Stomach (tissue), 9 donors: ENCODE results near the gene PFKP. TPM values are rescaled to one million over a fixed set of nuclear protein-coding genes. Genes with fewer than 3 reads are reported as not detected.

Experiments
- DNase-seq, 2 donors: peaks; one replicate each; pipeline versions ENCODE4 v3.0.0 to v3.0.0-alpha.2; 2013 to 2019
- H3K27ac ChIP-seq, 5 donors: fragments of 200-600 bp in 4 of 5; sonication (generic) in 4 of 5; one replicate each; pipeline ENCODE4 v1.5.1; 2013 to 2019; ENCODE audit warnings: mild to moderate bottlenecking in 1 of 5, moderate library complexity in 1 of 5
- H3K27me3 ChIP-seq, 3 donors: fragments of 200-600 bp; sonication (generic); one replicate each; pipeline ENCODE4 v1.5.1; 2017 to 2019; ENCODE audit warnings: mixed run types in 1 of 3
- H3K36me3 ChIP-seq, 4 donors: fragments of 200-600 bp; sonication (generic); 1 replicate in 3 of 4; 2 replicates in 1 of 4; pipeline ENCODE4 v1.5.1; 2016 to 2019
- H3K4me1 ChIP-seq, 4 donors: fragments of 200-600 bp; sonication (generic); one replicate each; pipeline ENCODE4 v1.5.1; 2016 to 2019
- H3K4me3 ChIP-seq, 4 donors: fragments of 200-600 bp; sonication (generic) in 3 of 4; one replicate each; pipeline ENCODE4 v1.5.1; 2016 to 2019; ENCODE audit warnings: mild to moderate bottlenecking in 1 of 4
- H3K9me3 ChIP-seq, 4 donors: fragments of 200-600 bp; sonication (generic); one replicate each; pipeline ENCODE4 v1.5.1; 2016 to 2019
- EP300 ChIP-seq: sonication (generic); formaldehyde crosslinking; IDR thresholded peaks from one replicate; pipeline ENCODE4 v1.6.1; 2017; ENCODE audit warnings: antibody characterized with exemption
- POLR2A ChIP-seq, 4 donors: fragments of 450-650 bp; IDR thresholded peaks; one replicate each; pipeline ENCODE4 v1.6.1; 2016; ENCODE audit warnings: antibody characterized with exemption in 4 of 4, control low read depth in 2 of 4, mild to moderate bottlenecking in 1 of 4, moderate library complexity in 1 of 4
- POLR2AphosphoS5 ChIP-seq, 3 donors: sonication (generic); formaldehyde crosslinking; IDR thresholded peaks; one replicate each; pipeline ENCODE4 v1.6.1; 2016; ENCODE audit warnings: antibody characterized with exemption in 3 of 3
- WGBS, 5 donors: extraction: QIAGEN DNeasy Blood & Tissue Kit in 3 of 5; methylation state at CpG; one replicate each; pipeline versions ENCODE4 v1.1.5 to v1.1.7; 2013 to 2018; 5-methylcytosine and 5-hydroxymethylcytosine counted together
- intact Hi-C: fragments of 100-400 bp; cut with DNase I; formaldehyde crosslinking; loops from one replicate; pipeline ENCODE4 v1.15.1; 2023; ENCODE audit warnings: low total_unique reads
- polyA plus RNA-seq, 3 donors: library from polyadenylated mRNA; stranded (reverse); fragments of 200-250 nt; gene quantifications; one replicate each; pipeline ENCODE4 v1.2.3, GENCODE V29; 2013
- total RNA-seq, 5 donors: library from RNA; depleted of rRNA; stranded (reverse); fragments of >200 nt; gene quantifications; one replicate each; pipeline versions ENCODE4 v1.1.0 to v1.2.3, GENCODE V29; 2014 to 2016
- TF ChIP-seq, protein P1 (sequence below), 7 experiments: fragments of 450-650 bp in 4 of 7; fragments of 200-600 bp in 3 of 7; sonication (generic) in 3 of 7; IDR thresholded peaks; one replicate each; pipeline ENCODE4 v1.5.1; 2016 to 2019; ENCODE audit warnings: antibody characterized with exemption in 7 of 7, control low read depth in 2 of 7, mild to moderate bottlenecking in 1 of 7
- donor health status: healthy with polysubstance abuse.
- donor health status: Bipolar disorder and iron deficiency.
- donor health status: healthy.

Gene PFKP
- total and polyA plus RNA-seq, 8 donors: 11.2 to 155 (median 29.4) TPM

- intact Hi-C loops: no loop called here
- Histone ChIP-seq H3K9me3 (peaks cover 0 to 8% (median 2%) of the 10 kb centered on the region in 4 donors), H3K4me1 (peaks cover 0 to 9% (median 6%) of the 10 kb centered on the region in 4 donors), H3K27ac (no peak overlapping the region), H3K4me3 (no peak overlapping the region), H3K36me3 (peaks cover 36 to 93% (median 80%) of the 10 kb centered on the region in 4 donors), H3K27me3 (no peaks in the 10 kb centered on the region)
- no peak for TF ChIP-seq EP300
- no peak for TF ChIP-seq POLR2A (IDR thresholded peaks at IDR 0.05)
- TF ChIP-seq, protein P1, sequence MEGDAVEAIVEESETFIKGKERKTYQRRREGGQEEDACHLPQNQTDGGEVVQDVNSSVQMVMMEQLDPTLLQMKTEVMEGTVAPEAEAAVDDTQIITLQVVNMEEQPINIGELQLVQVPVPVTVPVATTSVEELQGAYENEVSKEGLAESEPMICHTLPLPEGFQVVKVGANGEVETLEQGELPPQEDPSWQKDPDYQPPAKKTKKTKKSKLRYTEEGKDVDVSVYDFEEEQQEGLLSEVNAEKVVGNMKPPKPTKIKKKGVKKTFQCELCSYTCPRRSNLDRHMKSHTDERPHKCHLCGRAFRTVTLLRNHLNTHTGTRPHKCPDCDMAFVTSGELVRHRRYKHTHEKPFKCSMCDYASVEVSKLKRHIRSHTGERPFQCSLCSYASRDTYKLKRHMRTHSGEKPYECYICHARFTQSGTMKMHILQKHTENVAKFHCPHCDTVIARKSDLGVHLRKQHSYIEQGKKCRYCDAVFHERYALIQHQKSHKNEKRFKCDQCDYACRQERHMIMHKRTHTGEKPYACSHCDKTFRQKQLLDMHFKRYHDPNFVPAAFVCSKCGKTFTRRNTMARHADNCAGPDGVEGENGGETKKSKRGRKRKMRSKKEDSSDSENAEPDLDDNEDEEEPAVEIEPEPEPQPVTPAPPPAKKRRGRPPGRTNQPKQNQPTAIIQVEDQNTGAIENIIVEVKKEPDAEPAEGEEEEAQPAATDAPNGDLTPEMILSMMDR (IDR thresholded peaks at IDR 0.05): no peak
- no peak for TF ChIP-seq POLR2AphosphoS5 (IDR thresholded peaks at IDR 0.05)
- no peak for DNase-seq
- whole genome bisulfite sequencing, 5 donors: 89 to 94% (median 93%) methylated on average over 22 of the region's 22 CpGs
Measured at GRCh38 chr10:3132036-3133025, 65.0 kb downstream of the PFKP start.

GRCh38 chr10:3133948-3134347 is 66.6 kb downstream of the PFKP start:
- WGBS, 5 donors: 73 to 85% (median 78%) methylated on average over 5 of the region's 5 CpGs
- TF ChIP-seq EP300 (no peak), POLR2A (IDR thresholded peaks at IDR 0.05) (no peak), POLR2AphosphoS5 (IDR thresholded peaks at IDR 0.05) (no peak)
- TF ChIP-seq, protein P1 (IDR thresholded peaks at IDR 0.05): no peak
- intact Hi-C loops: no loop called here
- H3K36me3 ChIP-seq: peaks cover 51 to 98% (median 96%) of the 10 kb centered on the region in 4 donors
- no peaks in the 10 kb centered on the region for H3K9me3 ChIP-seq
- H3K4me1 ChIP-seq: peaks cover 0 to 7% (median 6%) of the 10 kb centered on the region in 4 donors
- no peak for DNase-seq
- no peak overlapping the region for H3K4me3 ChIP-seq
- no peak overlapping the region for H3K27ac ChIP-seq
- H3K27me3 ChIP-seq: no peaks in the 10 kb centered on the region

DNA sequence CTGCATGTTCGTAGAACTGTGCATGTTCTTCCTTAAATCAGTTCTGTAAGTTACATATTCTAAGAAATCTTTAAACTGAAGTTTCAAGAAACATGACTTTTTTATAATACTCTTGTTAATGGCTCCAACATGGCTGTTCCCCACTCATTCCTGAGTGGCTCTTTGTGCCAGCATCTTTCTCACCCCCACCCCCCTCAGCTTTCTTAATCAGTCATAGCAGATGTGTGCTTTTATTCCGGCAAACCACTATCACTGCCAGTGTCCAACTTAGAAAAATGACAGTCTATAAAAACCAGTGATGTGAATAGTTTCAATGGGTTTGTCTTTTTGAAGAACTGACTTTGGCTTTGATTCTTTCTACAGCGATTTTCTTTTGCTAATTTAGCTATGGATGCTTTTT is 67.7 kb downstream of the PFKP start:
- Histone ChIP-seq H3K27me3 (no peaks in the 10 kb centered on the region), H3K36me3 (peaks cover 60 to 100% (median 98%) of the 10 kb centered on the region in 4 donors), H3K4me1 (peaks cover 0 to 9% (median 7%) of the 10 kb centered on the region in 4 donors), H3K4me3 (no peak overlapping the region), H3K9me3 (no peaks in the 10 kb centered on the region), H3K27ac (no peak overlapping the region)
- DNase-seq: no peak
- 65 to 97% (median 94%) methylated on average over 3 of the region's 3 CpGs for WGBS, 5 donors
- no peak for TF ChIP-seq POLR2A (IDR thresholded peaks at IDR 0.05)
- no peak for TF ChIP-seq EP300
- TF ChIP-seq, protein P1 (IDR thresholded peaks at IDR 0.05): no peak
- TF ChIP-seq POLR2AphosphoS5 (IDR thresholded peaks at IDR 0.05): no peak
- intact Hi-C loops: no loop called here

- Histone ChIP-seq H3K4me3 (no peak overlapping the region), H3K36me3 (peaks cover 65 to 100% (median 99%) of the 10 kb centered on the region in 4 donors), H3K27ac (peak overlapping the region in 2 of 5 donors; percentile 32 to 78), H3K4me1 (peaks cover 7 to 20% (median 9%) of the 10 kb centered on the region in 4 donors), H3K27me3 (no peaks in the 10 kb centered on the region), H3K9me3 (no peaks in the 10 kb centered on the region)
- WGBS, 5 donors: 60 to 84% (median 65%) methylated on average over 14 of the region's 14 CpGs
- intact Hi-C loops: no loop called here
- DNase-seq: peak in 1 of 2 donors; percentile 55
- TF ChIP-seq, protein P1 (IDR thresholded peaks at IDR 0.05): no peak
- TF ChIP-seq EP300 (no peak), POLR2A (IDR thresholded peaks at IDR 0.05) (no peak), POLR2AphosphoS5 (IDR thresholded peaks at IDR 0.05) (no peak)
Measured at GRCh38 chr10:3136336-3136735, 69.0 kb downstream of the PFKP start.
